Measurements from ENCODE around the gene IL3.

DNA sequence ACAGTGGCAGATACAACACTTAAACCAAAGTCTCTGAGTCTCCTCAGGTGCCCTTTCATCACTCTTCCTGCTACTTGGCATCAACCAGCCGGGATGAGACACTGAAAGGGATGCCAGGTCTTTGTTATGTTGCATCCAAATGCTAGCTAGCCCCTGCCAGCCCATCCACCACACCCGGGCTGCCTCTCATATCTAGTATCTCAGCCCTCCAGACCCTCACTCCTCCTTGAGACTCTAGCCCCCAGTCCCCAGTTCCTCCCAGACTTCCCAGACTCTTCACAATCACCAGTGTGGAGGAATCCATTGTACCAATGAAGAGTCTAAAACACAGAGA lies 34.6 kb downstream of the IL3 start:
- TF ChIP-seq, protein P1, sequence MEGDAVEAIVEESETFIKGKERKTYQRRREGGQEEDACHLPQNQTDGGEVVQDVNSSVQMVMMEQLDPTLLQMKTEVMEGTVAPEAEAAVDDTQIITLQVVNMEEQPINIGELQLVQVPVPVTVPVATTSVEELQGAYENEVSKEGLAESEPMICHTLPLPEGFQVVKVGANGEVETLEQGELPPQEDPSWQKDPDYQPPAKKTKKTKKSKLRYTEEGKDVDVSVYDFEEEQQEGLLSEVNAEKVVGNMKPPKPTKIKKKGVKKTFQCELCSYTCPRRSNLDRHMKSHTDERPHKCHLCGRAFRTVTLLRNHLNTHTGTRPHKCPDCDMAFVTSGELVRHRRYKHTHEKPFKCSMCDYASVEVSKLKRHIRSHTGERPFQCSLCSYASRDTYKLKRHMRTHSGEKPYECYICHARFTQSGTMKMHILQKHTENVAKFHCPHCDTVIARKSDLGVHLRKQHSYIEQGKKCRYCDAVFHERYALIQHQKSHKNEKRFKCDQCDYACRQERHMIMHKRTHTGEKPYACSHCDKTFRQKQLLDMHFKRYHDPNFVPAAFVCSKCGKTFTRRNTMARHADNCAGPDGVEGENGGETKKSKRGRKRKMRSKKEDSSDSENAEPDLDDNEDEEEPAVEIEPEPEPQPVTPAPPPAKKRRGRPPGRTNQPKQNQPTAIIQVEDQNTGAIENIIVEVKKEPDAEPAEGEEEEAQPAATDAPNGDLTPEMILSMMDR (IDR thresholded peaks at IDR 0.05): no peak
- no peak for TF ChIP-seq POLR2A (IDR thresholded peaks at IDR 0.05; ENCODE audit: low read depth)
- TF ChIP-seq POLR2AphosphoS5 (IDR thresholded peaks at IDR 0.05): no peak
- TF ChIP-seq EP300 (IDR thresholded peaks at IDR 0.05): no peak
